HG03565 (cell line): ENCODE data around the gene SLC5A5.
A peak's percentile ranks its signal among the peaks of the same experiment; 100 is the strongest.

Source experiments
- ATAC-seq: cut with Tn5 transposase; IDR thresholded peaks from one replicate; pipeline ENCODE4 v1.9.1; 2021; ENCODE audit warnings: mild to moderate bottlenecking, moderate library complexity; ENCODE audit not compliant: unreplicated experiment

SLC5A5 gene

GRCh38 chr19:17846146-17846545, 25.6 kb upstream of the SLC5A5 start:
- ATAC-seq = no peak

- peak; percentile 49 for ATAC-seq
These were observed 24.0 kb upstream of the SLC5A5 start, which contains the start of gene JAK3 for GRCh38 chr19:17847538-17848366. TSS of gene JAK3 (minus strand) at chr19:17847982. CDS start at chr19:17844417, 3,565 bp downstream.

- ATAC-seq = no peak
These were observed 23.0 kb upstream of the SLC5A5 start for GRCh38 chr19:17848595-17849292.

- ATAC-seq = no peak
These were observed 17.7 kb upstream of the SLC5A5 start for GRCh38 chr19:17854061-17854460.

- ATAC-seq = no peak
These were observed 16.2 kb upstream of the SLC5A5 start for GRCh38 chr19:17855280-17856152.

GRCh38 chr19:17859533-17860330, 12.0 kb upstream of the SLC5A5 start, which contains the start of gene RPL18A:
TSS of gene RPL18A (plus strand) at chr19:17859910. CDS start at chr19:17859957, 47 bp downstream.
- ATAC-seq = peak; percentile 95

- ATAC-seq = no peak
These were observed 11.3 kb upstream of the SLC5A5 start for GRCh38 chr19:17860331-17860992.

GRCh38 chr19:17860993-17861360, 10.8 kb upstream of the SLC5A5 start:
- ATAC-seq = no peak

- ATAC-seq = no peak
These were observed 10.0 kb upstream of the SLC5A5 start for GRCh38 chr19:17861542-17862402.

- ATAC-seq = no peak
These were observed 8.8 kb upstream of the SLC5A5 start for GRCh38 chr19:17862711-17863519.

GRCh38 chr19:17863520-17864182, 8.1 kb upstream of the SLC5A5 start:
- ATAC-seq = no peak

- no peak for ATAC-seq
These were observed 6.1 kb upstream of the SLC5A5 start for GRCh38 chr19:17865364-17866311.

GRCh38 chr19:17866312-17866963, 5.3 kb upstream of the SLC5A5 start:
- no peak for ATAC-seq

GRCh38 chr19:17866964-17867486, 4.7 kb upstream of the SLC5A5 start:
- ATAC-seq = no peak

GRCh38 chr19:17868669-17869068, 3.1 kb upstream of the SLC5A5 start:
- no peak for ATAC-seq
